DOHH2 (cell line): ENCODE results near the gene RASGRP3.

Experiments used
- H3F3A ChIP-seq: fragments of 200-600 bp; sonication (generic), shearing (Covaris generic); 2 replicates; pipeline ENCODE4 v1.6.0; 2016; ENCODE audit warnings: antibody characterized with exemption, mild to moderate bottlenecking; ENCODE audit not compliant: control insufficient read depth, insufficient read depth
- H3K27ac ChIP-seq: fragments of 200-600 bp; sonication (generic); 2 replicates; pipeline ENCODE4 v1.5.1; 2014; ENCODE audit warnings: low read depth, mild to moderate bottlenecking, low read length, moderate library complexity
- H3K27me3 ChIP-seq: fragments of 200-600 bp; sonication (generic); 2 replicates; pipeline ENCODE4 v1.6.1; 2014; ENCODE audit warnings: mild to moderate bottlenecking, low read length, mixed read lengths; ENCODE audit not compliant: control insufficient read depth
- H3K36me3 ChIP-seq: fragments of 200-600 bp; sonication (generic); 2 replicates; pipeline ENCODE4 v1.6.1; 2014; ENCODE audit warnings: mild to moderate bottlenecking, low read length, moderate library complexity, mixed read lengths; ENCODE audit not compliant: control insufficient read depth
- H3K4me1 ChIP-seq: fragments of 200-600 bp; sonication (generic); 2 replicates; pipeline ENCODE4 v1.6.1; 2014; ENCODE audit warnings: mild to moderate bottlenecking, low read length, mixed read lengths; ENCODE audit not compliant: control insufficient read depth
- H3K4me2 ChIP-seq: fragments of 200-600 bp; sonication (generic); 2 replicates; pipeline ENCODE4 v1.6.0; 2014; ENCODE audit warnings: mild to moderate bottlenecking, low read length, moderate library complexity
- H3K4me3 ChIP-seq: fragments of 200-600 bp; sonication (generic); 2 replicates; pipeline ENCODE4 v1.5.1; 2014; ENCODE audit warnings: mild to moderate bottlenecking, low read length, mixed read lengths
- H3K79me2 ChIP-seq: fragments of 200-600 bp; sonication (generic); 2 replicates; pipeline ENCODE4 v1.6.1; 2014; ENCODE audit warnings: mild to moderate bottlenecking, low read length, mixed read lengths; ENCODE audit not compliant: control insufficient read depth
- H3K9me2 ChIP-seq: fragments of 200-600 bp; sonication (generic); replicated peaks from 2 replicates; pipeline ENCODE4 v1.6.1; 2014; ENCODE audit warnings: mild to moderate bottlenecking, low read length, mixed read lengths; ENCODE audit not compliant: control insufficient read depth
- H3K9me3 ChIP-seq: fragments of 200-600 bp; sonication (generic); 2 replicates; pipeline ENCODE4 v1.6.1; 2014; ENCODE audit warnings: antibody characterized with exemption, low read length, mixed read lengths; ENCODE audit not compliant: control insufficient read depth, insufficient read depth
- H4K20me1 ChIP-seq: fragments of 200-600 bp; sonication (generic); 2 replicates; pipeline ENCODE4 v1.6.0; 2014; ENCODE audit warnings: low read depth, mild to moderate bottlenecking, antibody characterized with exemption, low read length, moderate library complexity; ENCODE audit not compliant: control insufficient read depth, insufficient read depth
- EZH2phosphoT487 ChIP-seq: fragments of 200-600 bp; sonication (generic); IDR thresholded peaks from 2 replicates; pipeline ENCODE4 v1.6.1; 2017; ENCODE audit warnings: borderline replicate concordance, mild to moderate bottlenecking, antibody characterized with exemption, low read length, moderate library complexity, mixed read lengths
- TF ChIP-seq, protein P1 (sequence below): fragments of 200-600 bp; sonication (generic); IDR thresholded peaks from one replicate; pipeline ENCODE4 v1.5.1; 2014; ENCODE audit warnings: antibody characterized with exemption, mild to moderate bottlenecking, low read depth, low read length; ENCODE audit not compliant: poor library complexity, severe bottlenecking

Gene RASGRP3

DNA sequence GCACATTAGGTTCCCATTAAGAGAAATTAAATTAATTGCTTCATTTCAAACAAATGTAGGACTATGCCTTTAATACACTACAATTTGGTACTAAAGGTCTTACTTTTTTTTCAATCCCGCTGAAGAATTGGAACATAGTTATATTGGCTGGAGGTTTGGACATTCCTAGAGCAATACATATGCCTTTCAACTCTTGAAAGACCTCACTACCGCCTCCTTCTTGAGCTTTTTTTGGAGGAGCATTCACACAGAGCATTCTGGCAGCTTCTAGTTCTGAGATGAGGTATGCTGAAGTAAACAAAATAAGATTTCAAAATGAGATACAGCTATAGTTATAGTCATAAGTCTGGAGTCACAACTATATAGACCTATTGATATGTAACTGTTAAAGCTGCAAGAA lies 111.8 kb downstream of the RASGRP3 start:
- TF ChIP-seq EZH2phosphoT487: no peak
- TF ChIP-seq, protein P1, sequence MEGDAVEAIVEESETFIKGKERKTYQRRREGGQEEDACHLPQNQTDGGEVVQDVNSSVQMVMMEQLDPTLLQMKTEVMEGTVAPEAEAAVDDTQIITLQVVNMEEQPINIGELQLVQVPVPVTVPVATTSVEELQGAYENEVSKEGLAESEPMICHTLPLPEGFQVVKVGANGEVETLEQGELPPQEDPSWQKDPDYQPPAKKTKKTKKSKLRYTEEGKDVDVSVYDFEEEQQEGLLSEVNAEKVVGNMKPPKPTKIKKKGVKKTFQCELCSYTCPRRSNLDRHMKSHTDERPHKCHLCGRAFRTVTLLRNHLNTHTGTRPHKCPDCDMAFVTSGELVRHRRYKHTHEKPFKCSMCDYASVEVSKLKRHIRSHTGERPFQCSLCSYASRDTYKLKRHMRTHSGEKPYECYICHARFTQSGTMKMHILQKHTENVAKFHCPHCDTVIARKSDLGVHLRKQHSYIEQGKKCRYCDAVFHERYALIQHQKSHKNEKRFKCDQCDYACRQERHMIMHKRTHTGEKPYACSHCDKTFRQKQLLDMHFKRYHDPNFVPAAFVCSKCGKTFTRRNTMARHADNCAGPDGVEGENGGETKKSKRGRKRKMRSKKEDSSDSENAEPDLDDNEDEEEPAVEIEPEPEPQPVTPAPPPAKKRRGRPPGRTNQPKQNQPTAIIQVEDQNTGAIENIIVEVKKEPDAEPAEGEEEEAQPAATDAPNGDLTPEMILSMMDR: no peak
- H3K4me2 ChIP-seq: no peak overlapping the region

DNA sequence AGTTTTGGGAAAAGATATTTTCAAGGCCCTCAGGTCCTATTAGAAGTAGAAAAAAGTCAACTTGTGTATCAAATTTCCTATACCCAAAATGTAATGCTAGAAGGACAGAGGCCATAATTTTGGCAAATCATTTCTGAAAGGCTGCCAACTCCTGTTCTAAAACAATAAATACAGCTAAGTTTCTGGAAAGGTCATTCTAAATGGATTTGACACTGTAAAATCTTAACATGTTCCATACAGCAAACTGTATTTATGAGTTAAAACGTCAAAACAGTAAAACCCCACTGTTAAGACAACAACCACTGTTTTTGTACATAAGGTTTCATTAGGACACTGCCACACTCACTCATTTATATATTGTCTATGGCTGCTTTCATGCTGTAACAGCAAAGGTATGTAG lies 113.0 kb downstream of the RASGRP3 start:
- Histone ChIP-seq H3K27me3 (no peaks in the 10 kb centered on the region), H3F3A (peaks cover 4% of the 10 kb centered on the region), H3K27ac (no peak overlapping the region), H3K4me1 (no peaks in the 10 kb centered on the region), H3K4me2 (no peak overlapping the region), H3K4me3 (no peak overlapping the region), H3K9me2 (no peaks in the 10 kb centered on the region), H4K20me1 (no peaks in the 10 kb centered on the region), H3K79me2 (peaks cover 13% of the 10 kb centered on the region; the same call in 1 of the 2 replicates), H3K9me3 (no peaks in the 10 kb centered on the region), H3K36me3 (peaks cover 93% of the 10 kb centered on the region)
- TF ChIP-seq EZH2phosphoT487: no peak
- TF ChIP-seq, protein P1: no peak

More for the DNA sequence above, 111.8 kb downstream of the RASGRP3 start:
- H3K4me1 ChIP-seq: peaks cover 4% of the 10 kb centered on the region
- no peak overlapping the region for H3K27ac ChIP-seq
- H3F3A ChIP-seq: peaks cover 16% of the 10 kb centered on the region
- no peaks in the 10 kb centered on the region for H3K9me2 ChIP-seq
- no peaks in the 10 kb centered on the region for H3K9me3 ChIP-seq
- peaks cover 5% of the 10 kb centered on the region; the same call in 1 of the 2 replicates for H3K79me2 ChIP-seq
- H3K27me3 ChIP-seq: no peaks in the 10 kb centered on the region
- H3K4me3 ChIP-seq: no peak overlapping the region
- H4K20me1 ChIP-seq: no peaks in the 10 kb centered on the region
- peaks cover 95% of the 10 kb centered on the region for H3K36me3 ChIP-seq

DNA sequence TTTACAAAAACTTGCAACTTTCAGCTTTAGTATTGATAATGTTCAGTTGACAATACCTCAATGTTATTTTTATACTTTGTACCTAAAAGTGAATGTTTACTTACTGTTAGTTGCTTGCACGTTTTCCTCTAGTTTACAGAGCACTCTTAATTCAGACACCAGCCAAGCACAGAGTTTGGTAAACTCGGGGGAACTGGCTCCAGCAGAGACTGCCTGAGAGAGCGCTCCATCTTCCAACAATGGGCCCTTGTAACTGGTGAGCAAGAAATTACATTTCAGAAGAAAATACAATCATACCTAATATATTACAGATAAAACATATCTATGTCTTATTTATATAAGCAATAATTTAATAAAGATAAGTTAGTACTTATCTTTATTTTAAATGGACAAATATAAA lies 118.9 kb downstream of the RASGRP3 start:
- H3K79me2 ChIP-seq: peaks cover 55% of the 10 kb centered on the region

More for the DNA sequence above, 118.9 kb downstream of the RASGRP3 start:
- Histone ChIP-seq H4K20me1 (no peaks in the 10 kb centered on the region), H3K9me3 (no peaks in the 10 kb centered on the region), H3K4me1 (peaks cover 20% of the 10 kb centered on the region), H3K36me3 (peaks cover 52% of the 10 kb centered on the region), H3K27ac (no peak overlapping the region), H3K4me3 (no peak overlapping the region), H3K9me2 (no peaks in the 10 kb centered on the region), H3F3A (no peaks in the 10 kb centered on the region), H3K4me2 (no peak overlapping the region), H3K27me3 (no peaks in the 10 kb centered on the region)
- no peak for TF ChIP-seq EZH2phosphoT487
- TF ChIP-seq, protein P1: no peak
